HCT116 (cell line): ENCODE measurements around the gene THRAP3. TPM values are rescaled to one million over a fixed set of nuclear protein-coding genes. Genes with fewer than 3 reads are reported as not detected.

ENCODE experiments used
- ATAC-seq: fragments of 200-7000 bp; cut with Tn5 transposase; 2 replicates; pipeline ENCODE4 v1.9.1; 2020; ENCODE audit warnings: mild to moderate bottlenecking, moderate library complexity
- BruUV-seq: library from RNA; stranded (reverse); fragments of 400-500 nt; replicated peaks from 2 replicates; lab custom pipeline; 2021; lab: Mats Ljungman, UMichigan
- CTCF ChIA-PET: fragments of 300-600 bp; sonication (Branson Sonifier 250); formaldehyde crosslinking; loops from one replicate; lab custom pipeline; 2021; ENCODE audit warnings: antibody characterized with exemption; lab: Charles Lee
- POLR2A ChIA-PET: fragments of 300-600, 350-600 bp; sonication (Branson Sonifier 250); formaldehyde crosslinking; loops from one replicate; lab custom pipeline; 2021; ENCODE audit warnings: antibody characterized with exemption; lab: Charles Lee
- RAD21 ChIA-PET, 2 experiments: fragments of 300-600 bp; sonication (Branson Sonifier 250); formaldehyde crosslinking; loops; one replicate each; lab custom pipeline; 2023; ENCODE audit warnings: low total read pairs in 2 of 2; ENCODE audit not compliant: uncharacterized antibody in 2 of 2, unreplicated experiment in 2 of 2, low non-redundant PET in 1 of 2; lab: Charles Lee
- DNase-seq: peaks from one replicate; pipeline ENCODE4 v3.0.0-alpha.2; 2010; ENCODE audit warnings: low read depth, low spot score
- H2AFZ ChIP-seq: fragments of 200-600 bp; shearing (Covaris generic), sonication (generic); 2 replicates; pipeline ENCODE4 v1.6.1; 2017; ENCODE audit warnings: low read depth, mixed run types, mixed read lengths, antibody characterized with exemption, low read length; ENCODE audit not compliant: poor library complexity, severe bottlenecking
- H3K27ac ChIP-seq: 2 replicates; pipeline ENCODE4 v1.5.1; 2012; ENCODE audit warnings: low read depth, low read length
- H3K27me3 ChIP-seq: fragments of 200-600 bp; sonication (generic); 2 replicates; pipeline ENCODE4 v1.6.1; 2016; ENCODE audit warnings: mixed run types, low read length, mixed read lengths; ENCODE audit not compliant: insufficient read depth
- H3K36me3 ChIP-seq, 2 experiments: fragments of 200-500 bp in 1 of 2; fragments of 200-600 bp in 1 of 2; sonication (Bioruptor generic) in 1 of 2; sonication (generic) in 1 of 2; 2 replicates each; pipeline versions ENCODE4 v1.5.1 to v1.6.1; 2014 to 2016; ENCODE audit warnings: low read length in 2 of 2, inconsistent platforms in 1 of 2, mixed read lengths in 1 of 2, mixed run types in 1 of 2; ENCODE audit not compliant: insufficient read depth in 2 of 2, control insufficient read depth in 1 of 2
- H3K4me1 ChIP-seq, 2 experiments: fragments of 200-600 bp in 1 of 2; sonication (generic) in 1 of 2; 2 replicates each; pipeline versions ENCODE4 v1.5.1 to v1.6.1; 2012 to 2017; ENCODE audit warnings: low read length in 2 of 2, inconsistent platforms in 1 of 2, mild to moderate bottlenecking in 1 of 2, mixed read lengths in 1 of 2, mixed run types in 1 of 2, moderate library complexity in 1 of 2; ENCODE audit not compliant: insufficient read depth in 2 of 2, control insufficient read depth in 1 of 2
- H3K4me2 ChIP-seq: fragments of 200-600 bp; sonication (generic); 2 replicates; pipeline ENCODE4 v1.6.1; 2017; ENCODE audit warnings: mixed run types, low read length, mixed read lengths
- H3K4me3 ChIP-seq, 2 experiments: fragments of 200-600 bp in 1 of 2; sonication (generic) in 1 of 2; replicated peaks in 1 of 2; 2 replicates each; pipeline ENCODE4 v1.5.1; 2011 to 2016; ENCODE audit warnings: low read length in 2 of 2, control low read depth in 1 of 2, low read depth in 1 of 2, mild to moderate bottlenecking in 1 of 2, mixed read lengths in 1 of 2, mixed run types in 1 of 2
- H3K79me2 ChIP-seq: fragments of 200-600 bp; sonication (generic); 2 replicates; pipeline ENCODE4 v1.6.1; 2017; ENCODE audit warnings: mild to moderate bottlenecking, mixed run types, low read length, moderate library complexity, mixed read lengths; ENCODE audit not compliant: insufficient read depth
- H3K9ac ChIP-seq: fragments of 200-600 bp; sonication (generic); 2 replicates; pipeline ENCODE4 v1.6.1; 2016; ENCODE audit warnings: low read length, mixed read lengths
- H3K9me2 ChIP-seq: fragments of 200-600 bp; sonication (generic), shearing (Covaris generic); 2 replicates; pipeline ENCODE4 v1.6.1; 2017; ENCODE audit warnings: mixed run types, mild to moderate bottlenecking, moderate library complexity; ENCODE audit not compliant: insufficient read depth
- H3K9me3 ChIP-seq, 2 experiments: fragments of 200-500 bp in 1 of 2; fragments of 200-600 bp in 1 of 2; sonication (Bioruptor generic) in 1 of 2; sonication (generic) in 1 of 2; 2 replicates each; pipeline ENCODE4 v1.6.1; 2014 to 2017; ENCODE audit warnings: low read length in 2 of 2, mixed read lengths in 2 of 2, inconsistent platforms in 1 of 2, low read depth in 1 of 2, mild to moderate bottlenecking in 1 of 2, mixed run types in 1 of 2, moderate library complexity in 1 of 2; ENCODE audit not compliant: control insufficient read depth in 1 of 2, insufficient read depth in 1 of 2
- H4K20me1 ChIP-seq: fragments of 200-600 bp; sonication (generic), shearing (Covaris generic); 2 replicates; pipeline ENCODE4 v1.6.1; 2017; ENCODE audit warnings: mixed run types, mild to moderate bottlenecking, moderate library complexity; ENCODE audit not compliant: insufficient read depth
- ATF3 ChIP-seq: IDR thresholded peaks from 2 replicates; pipeline ENCODE4 v1.6.1; 2012
- CEBPB ChIP-seq: IDR thresholded peaks from 2 replicates; pipeline ENCODE4 v1.6.1; 2012; ENCODE audit warnings: low read depth
- CTCF ChIP-seq, 3 experiments: fragments of 200-600 bp in 1 of 3; sonication (generic) in 1 of 3; IDR thresholded peaks in 2 of 3; conservative IDR thresholded peaks in 1 of 3; 2 replicates each; pipeline ENCODE4 v1.5.1; 2012 to 2017; ENCODE audit warnings: low read depth in 2 of 3, low read length in 2 of 3, antibody characterized with exemption in 1 of 3, borderline replicate concordance in 1 of 3, control low read depth in 1 of 3, mild to moderate bottlenecking in 1 of 3, mixed read lengths in 1 of 3, mixed run types in 1 of 3, moderate library complexity in 1 of 3; ENCODE audit not compliant: insufficient read depth in 1 of 3
- ELF1 ChIP-seq: IDR thresholded peaks from 2 replicates; pipeline ENCODE4 v1.6.1; 2012; ENCODE audit warnings: low read depth, borderline replicate concordance
- EZH2 ChIP-seq: fragments of 200-600 bp; sonication (generic); IDR thresholded peaks from 2 replicates; pipeline ENCODE4 v1.6.1; 2017; ENCODE audit warnings: antibody characterized with exemption, mixed run types
- POLR2A ChIP-seq: IDR thresholded peaks from 2 replicates; pipeline ENCODE4 v1.7.0; 2011; ENCODE audit warnings: borderline replicate concordance; ENCODE audit not compliant: insufficient read depth, insufficient read length; ENCODE audit errors: extremely low read depth
- SRF ChIP-seq: IDR thresholded peaks from 2 replicates; pipeline ENCODE4 v1.6.1; 2012; ENCODE audit warnings: low read depth
- TCF7L2 ChIP-seq: IDR thresholded peaks from 2 replicates; pipeline ENCODE4 v1.7.0; 2011; ENCODE audit warnings: borderline replicate concordance, inconsistent platforms; ENCODE audit not compliant: insufficient read depth, insufficient read length; ENCODE audit errors: extremely low read depth
- YY1 ChIP-seq: IDR thresholded peaks from 2 replicates; pipeline ENCODE4 v1.6.1; 2011; ENCODE audit warnings: low read length, low read depth, moderate library complexity, mild to moderate bottlenecking; ENCODE audit not compliant: insufficient replicate concordance; ENCODE audit errors: extremely low read depth
- ZBTB33 ChIP-seq: IDR thresholded peaks from 2 replicates; pipeline ENCODE4 v1.6.1; 2011; ENCODE audit warnings: mild to moderate bottlenecking, low read length, moderate library complexity; ENCODE audit not compliant: insufficient replicate concordance; ENCODE audit errors: extremely low read depth
- intact Hi-C: fragments of 100-400 bp; cut with micrococcal nuclease; formaldehyde crosslinking; loops from 2 replicates; pipeline ENCODE4 v1.10.0; 2022
- total RNA-seq: library from RNA; stranded (reverse); gene quantifications from one replicate; pipeline ENCODE4 v1.2.1, GENCODE V29; 2021; ENCODE audit not compliant: unreplicated experiment

Gene THRAP3
- total RNA-seq, 1 experiment from 2014 or later: 144 TPM

- intact Hi-C loops: no loop called here
- 0 out of 2 replicates have a peak, but pooled peaks cover 4% of the 10 kb centered on the region for H4K20me1 ChIP-seq
- ATAC-seq: no peak
- no peaks in the 10 kb centered on the region for H3K9me3 ChIP-seq
- TF ChIP-seq TCF7L2 (no peak), EZH2 (no peak), YY1 (no peak), ZBTB33 (no peak), POLR2A (no peak), ELF1 (no peak), ATF3 (no peak), CEBPB (no peak), SRF (no peak), CTCF (IDR thresholded peaks at IDR 0.05 in 2 of 3, conservative IDR thresholded peaks at IDR 0.05 in 1 of 3; ENCODE audit: borderline replicate concordance in 1 of 3, insufficient read depth in 1 of 3, low read depth in 2 of 3, low read length in 2 of 3) (no peak)
- TF ChIP-seq, all 23 proteins: peak for 0
- no peak for DNase-seq
- Histone ChIP-seq H3K9me2 (no peaks in the 10 kb centered on the region), H3K9ac (no peak overlapping the region), H3K36me3 (peaks cover 17 to 20% of the 10 kb centered on the region in 2 experiments), H3K27ac (no peak overlapping the region), H3K27me3 (no peaks in the 10 kb centered on the region), H3K4me1 (no peaks in the 10 kb centered on the region), H3K4me3 (no peak overlapping the region), H3K4me2 (no peak overlapping the region), H3K79me2 (peaks cover 94% of the 10 kb centered on the region), H2AFZ (no peak overlapping the region)
- ChIA-PET RAD21 (no interaction called here), CTCF (no interaction called here), POLR2A (interaction anchor here (0.5 kb wide), 1 partner anchor 1237 kb away, joined by 3 read pairs; the partner anchor contains the start of gene ZMYM6)
- BruUV-seq: no TSS peak
Measured at GRCh38 chr1:36268981-36269380, 44.7 kb downstream of the THRAP3 start.
